ENCODE measurements around the gene CLCN6.

DNA sequence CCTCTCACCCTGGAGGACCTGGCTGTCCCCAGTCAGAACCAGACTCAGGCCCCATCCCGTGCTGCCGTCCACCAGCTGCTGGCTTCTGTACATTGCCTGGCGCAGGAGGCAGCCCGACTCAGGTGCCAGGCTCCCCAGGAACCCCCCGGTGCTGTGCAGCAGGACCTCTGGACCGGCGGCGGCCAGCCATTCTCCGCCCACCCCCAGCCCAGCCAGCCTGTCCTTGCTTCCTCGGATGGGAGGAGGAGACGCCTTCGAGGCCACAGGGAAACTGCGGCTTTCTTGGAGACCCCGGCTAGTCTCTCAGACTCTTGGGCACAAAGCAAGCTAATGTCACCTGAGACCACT lies 39.6 kb upstream of the CLCN6 start:
- TF ChIP-seq, protein P1, sequence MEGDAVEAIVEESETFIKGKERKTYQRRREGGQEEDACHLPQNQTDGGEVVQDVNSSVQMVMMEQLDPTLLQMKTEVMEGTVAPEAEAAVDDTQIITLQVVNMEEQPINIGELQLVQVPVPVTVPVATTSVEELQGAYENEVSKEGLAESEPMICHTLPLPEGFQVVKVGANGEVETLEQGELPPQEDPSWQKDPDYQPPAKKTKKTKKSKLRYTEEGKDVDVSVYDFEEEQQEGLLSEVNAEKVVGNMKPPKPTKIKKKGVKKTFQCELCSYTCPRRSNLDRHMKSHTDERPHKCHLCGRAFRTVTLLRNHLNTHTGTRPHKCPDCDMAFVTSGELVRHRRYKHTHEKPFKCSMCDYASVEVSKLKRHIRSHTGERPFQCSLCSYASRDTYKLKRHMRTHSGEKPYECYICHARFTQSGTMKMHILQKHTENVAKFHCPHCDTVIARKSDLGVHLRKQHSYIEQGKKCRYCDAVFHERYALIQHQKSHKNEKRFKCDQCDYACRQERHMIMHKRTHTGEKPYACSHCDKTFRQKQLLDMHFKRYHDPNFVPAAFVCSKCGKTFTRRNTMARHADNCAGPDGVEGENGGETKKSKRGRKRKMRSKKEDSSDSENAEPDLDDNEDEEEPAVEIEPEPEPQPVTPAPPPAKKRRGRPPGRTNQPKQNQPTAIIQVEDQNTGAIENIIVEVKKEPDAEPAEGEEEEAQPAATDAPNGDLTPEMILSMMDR (IDR thresholded peaks at IDR 0.05), result no peak
- TF ChIP-seq POLR2A (IDR thresholded peaks at IDR 0.05), result no peak

Measured in prostate gland (tissue), 2 donors.